B cell (primary cell): ENCODE results near the gene TMEM141.

Experiments
- EZH2 ChIP-seq: IDR thresholded peaks from 2 replicates; pipeline ENCODE4 v1.6.1; 2012; ENCODE audit warnings: borderline replicate concordance, low read depth, mild to moderate bottlenecking, moderate library complexity, low read length; ENCODE audit not compliant: insufficient read depth, poor library complexity, severe bottlenecking
- TF ChIP-seq, protein P1 (sequence below): fragments of 200-600 bp; IDR thresholded peaks from one replicate; pipeline ENCODE4 v1.8.0; 2022; ENCODE audit warnings: antibody characterized with exemption, mild to moderate bottlenecking

DNA sequence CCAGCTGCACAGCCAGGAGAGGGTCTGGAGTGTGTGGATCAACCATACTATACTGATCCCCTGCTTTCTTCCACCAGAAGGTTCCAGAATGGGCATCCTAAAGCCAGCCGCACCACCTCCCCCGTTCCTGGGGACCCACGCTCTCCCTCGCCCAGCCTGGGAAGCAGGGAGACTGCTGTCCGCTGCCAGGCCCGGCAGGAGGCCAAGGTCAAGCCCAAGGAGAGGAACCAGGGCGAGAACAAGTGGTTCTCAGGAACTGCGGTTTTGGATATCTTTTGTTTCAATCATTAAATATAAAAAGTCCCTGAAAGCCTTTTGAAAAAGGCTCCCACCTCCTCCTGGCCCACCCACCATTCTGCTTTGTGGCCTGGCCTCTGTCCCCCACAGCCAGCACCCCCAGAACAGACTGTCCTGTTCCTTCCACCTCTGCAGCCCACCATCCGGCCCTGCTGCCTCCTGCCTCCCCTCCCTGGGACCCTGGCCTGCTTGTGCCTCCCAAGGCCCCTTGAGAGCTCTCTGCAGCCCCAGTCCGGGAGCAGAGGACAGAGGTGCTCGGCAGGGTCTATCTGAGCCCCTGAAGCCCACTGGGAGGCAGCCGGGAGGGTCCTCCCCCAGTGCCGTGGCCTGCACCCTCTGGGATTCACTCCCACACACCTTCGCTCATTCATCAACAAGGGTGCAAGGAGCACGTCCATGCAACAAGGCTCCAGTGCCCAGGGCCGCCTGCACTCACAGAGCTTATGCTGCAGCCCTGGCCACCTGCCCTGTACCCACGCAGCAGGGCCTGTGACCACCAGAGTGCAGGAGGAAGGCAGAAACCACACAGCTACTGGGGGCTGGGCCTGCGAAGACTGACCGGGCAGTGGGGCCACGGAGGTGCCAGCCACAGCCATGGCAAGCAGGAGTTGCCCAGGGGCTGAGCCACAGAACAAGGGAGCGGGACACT, 42.2 kb upstream of the TMEM141 start:
- TF ChIP-seq, protein P1, sequence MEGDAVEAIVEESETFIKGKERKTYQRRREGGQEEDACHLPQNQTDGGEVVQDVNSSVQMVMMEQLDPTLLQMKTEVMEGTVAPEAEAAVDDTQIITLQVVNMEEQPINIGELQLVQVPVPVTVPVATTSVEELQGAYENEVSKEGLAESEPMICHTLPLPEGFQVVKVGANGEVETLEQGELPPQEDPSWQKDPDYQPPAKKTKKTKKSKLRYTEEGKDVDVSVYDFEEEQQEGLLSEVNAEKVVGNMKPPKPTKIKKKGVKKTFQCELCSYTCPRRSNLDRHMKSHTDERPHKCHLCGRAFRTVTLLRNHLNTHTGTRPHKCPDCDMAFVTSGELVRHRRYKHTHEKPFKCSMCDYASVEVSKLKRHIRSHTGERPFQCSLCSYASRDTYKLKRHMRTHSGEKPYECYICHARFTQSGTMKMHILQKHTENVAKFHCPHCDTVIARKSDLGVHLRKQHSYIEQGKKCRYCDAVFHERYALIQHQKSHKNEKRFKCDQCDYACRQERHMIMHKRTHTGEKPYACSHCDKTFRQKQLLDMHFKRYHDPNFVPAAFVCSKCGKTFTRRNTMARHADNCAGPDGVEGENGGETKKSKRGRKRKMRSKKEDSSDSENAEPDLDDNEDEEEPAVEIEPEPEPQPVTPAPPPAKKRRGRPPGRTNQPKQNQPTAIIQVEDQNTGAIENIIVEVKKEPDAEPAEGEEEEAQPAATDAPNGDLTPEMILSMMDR: no peak
- no peak for TF ChIP-seq EZH2
